GM21576 (cell line): ENCODE results near the gene ARHGEF4.
"Not testable (repeated sequence)": the region's sequence is repeated elsewhere in the genome, so short reads cannot be mapped to it uniquely, and the experiment has no call there.

ENCODE experiments used
- ATAC-seq: cut with Tn5 transposase; IDR thresholded peaks from one replicate; pipeline ENCODE4 v1.9.1; 2021; ENCODE audit warnings: mild to moderate bottlenecking, moderate library complexity; ENCODE audit not compliant: unreplicated experiment

ARHGEF4 gene

GRCh38 chr2:131067465-131068125 is 230.9 kb downstream of the ARHGEF4 start:
- ATAC-seq, result no peak

GRCh38 chr2:131068172-131068571 is 231.5 kb downstream of the ARHGEF4 start:
- not testable (repeated sequence) for ATAC-seq

GRCh38 chr2:131075578-131075977 is 238.9 kb downstream of the ARHGEF4 start:
- not testable (repeated sequence) for ATAC-seq

- no peak for ATAC-seq
Observed at GRCh38 chr2:131076707-131077106, 240.0 kb downstream of the ARHGEF4 start.

- ATAC-seq, result no peak
Observed at GRCh38 chr2:131077182-131077846, 240.6 kb downstream of the ARHGEF4 start.

- no peak for ATAC-seq
Observed at GRCh38 chr2:131077966-131078365, 241.3 kb downstream of the ARHGEF4 start.

- ATAC-seq, result not testable (repeated sequence)
Observed at GRCh38 chr2:131079931-131080330, 243.2 kb downstream of the ARHGEF4 start.

- no peak for ATAC-seq
Observed at GRCh38 chr2:131081190-131081589, 244.5 kb downstream of the ARHGEF4 start.

- ATAC-seq, result no peak
Observed at GRCh38 chr2:131085646-131086045, 248.9 kb downstream of the ARHGEF4 start.

GRCh38 chr2:131092458-131093005 is 255.8 kb downstream of the ARHGEF4 start:
- ATAC-seq, result no peak

GRCh38 chr2:131093006-131093695 is 256.4 kb downstream of the ARHGEF4 start, which contains the start of gene FAM168B:
Gene FAM168B, minus strand, starts transcription at chr2:131093460. Its CDS starts 10,814 bp downstream, at chr2:131082646.
- peak; percentile 82 for ATAC-seq

GRCh38 chr2:131093696-131094462 is 257.2 kb downstream of the ARHGEF4 start:
- peak; percentile 65 for ATAC-seq

- ATAC-seq, result no peak
Observed at GRCh38 chr2:131094463-131095281, 258.0 kb downstream of the ARHGEF4 start.
